GM21390 (cell line): ENCODE results near the gene CDH20.

Source experiments
- ATAC-seq: cut with Tn5 transposase; IDR thresholded peaks from one replicate; pipeline ENCODE4 v1.9.1; 2021; ENCODE audit not compliant: unreplicated experiment

CDH20 gene

GRCh38 chr18:61420218-61420885 is 87.1 kb downstream of the CDH20 start:
- no peak for ATAC-seq

- ATAC-seq: no peak
These were observed 93.3 kb downstream of the CDH20 start for GRCh38 chr18:61426492-61427053.

- no peak for ATAC-seq
These were observed 95.0 kb downstream of the CDH20 start for GRCh38 chr18:61428266-61428665.

GRCh38 chr18:61432590-61432989 is 99.4 kb downstream of the CDH20 start:
- ATAC-seq: no peak

- ATAC-seq: peak; percentile 84
These were observed 101.9 kb downstream of the CDH20 start for GRCh38 chr18:61435064-61435652.

- ATAC-seq: no peak
These were observed 110.0 kb downstream of the CDH20 start for GRCh38 chr18:61443081-61443725.

- peak; percentile 83 for ATAC-seq
These were observed 115.1 kb downstream of the CDH20 start for GRCh38 chr18:61448316-61448715.

- no peak for ATAC-seq
These were observed 126.8 kb downstream of the CDH20 start for GRCh38 chr18:61459896-61460648.

- ATAC-seq: no peak
These were observed 131.4 kb downstream of the CDH20 start for GRCh38 chr18:61464551-61465142.

GRCh38 chr18:61466736-61467135 is 133.5 kb downstream of the CDH20 start:
- no peak for ATAC-seq

GRCh38 chr18:61470031-61470674 is 136.9 kb downstream of the CDH20 start:
- ATAC-seq: no peak

GRCh38 chr18:61471541-61471940 is 138.3 kb downstream of the CDH20 start:
- ATAC-seq: no peak

GRCh38 chr18:61471942-61472341 is 138.7 kb downstream of the CDH20 start:
- no peak for ATAC-seq

- no peak for ATAC-seq
These were observed 141.1 kb downstream of the CDH20 start for GRCh38 chr18:61474341-61474740.

- no peak for ATAC-seq
These were observed 141.7 kb downstream of the CDH20 start for GRCh38 chr18:61474918-61475317.

- no peak for ATAC-seq
These were observed 142.7 kb downstream of the CDH20 start for GRCh38 chr18:61475931-61476330.

- ATAC-seq: no peak
These were observed 156.1 kb downstream of the CDH20 start for GRCh38 chr18:61489334-61489733.

GRCh38 chr18:61496374-61496773 is 163.1 kb downstream of the CDH20 start:
- no peak for ATAC-seq

GRCh38 chr18:61497422-61497821 is 164.2 kb downstream of the CDH20 start:
- no peak for ATAC-seq

GRCh38 chr18:61502472-61502871 is 169.2 kb downstream of the CDH20 start:
- ATAC-seq: peak; percentile 67
